Measurements from ENCODE around the gene GRIFIN.

Gene GRIFIN

GRCh38 chr7:2510130-2510776 lies 34.1 kb upstream of the GRIFIN start:
- H3K36me3 ChIP-seq (ENCODE audit: control insufficient read depth, insufficient read depth, low read length) = no peaks in the 10 kb centered on the region

GRCh38 chr7:2509298-2509906 lies 33.2 kb upstream of the GRIFIN start:
- Histone ChIP-seq H3K27ac (ENCODE audit: low read depth, low read length) (no peak overlapping the region), H3K27me3 (ENCODE audit: control insufficient read depth, insufficient read depth, low read length) (no peaks in the 10 kb centered on the region), H3K9ac (ENCODE audit: low read length) (no peak overlapping the region), H3K4me3 (ENCODE audit: low read length) (no peak overlapping the region), H3K36me3 (ENCODE audit: control insufficient read depth, insufficient read depth, low read length) (no peaks in the 10 kb centered on the region), H3K4me1 (ENCODE audit: control insufficient read depth, insufficient read depth, low read length) (no peaks in the 10 kb centered on the region)

More at GRCh38 chr7:2510130-2510776, 34.1 kb upstream of the GRIFIN start:
- Histone ChIP-seq H3K4me1 (ENCODE audit: control insufficient read depth, insufficient read depth, low read length) (no peaks in the 10 kb centered on the region), H3K27me3 (ENCODE audit: control insufficient read depth, insufficient read depth, low read length) (no peaks in the 10 kb centered on the region), H3K9ac (ENCODE audit: low read length) (no peak overlapping the region), H3K27ac (ENCODE audit: low read depth, low read length) (no peak overlapping the region), H3K4me3 (ENCODE audit: low read length) (no peak overlapping the region)

- H3K9ac ChIP-seq (ENCODE audit: low read length) = no peak overlapping the region
- no peaks in the 10 kb centered on the region for H3K27me3 ChIP-seq (ENCODE audit: control insufficient read depth, insufficient read depth, low read length)
- H3K4me1 ChIP-seq (ENCODE audit: control insufficient read depth, insufficient read depth, low read length) = no peaks in the 10 kb centered on the region
- no peak overlapping the region for H3K4me3 ChIP-seq (ENCODE audit: low read length)
- no peak overlapping the region for H3K27ac ChIP-seq (ENCODE audit: low read depth, low read length)
- H3K36me3 ChIP-seq (ENCODE audit: control insufficient read depth, insufficient read depth, low read length) = no peaks in the 10 kb centered on the region
Measured at GRCh38 chr7:2508327-2509215, 32.4 kb upstream of the GRIFIN start.

- Histone ChIP-seq H3K4me3 (ENCODE audit: low read length) (no peak overlapping the region), H3K9ac (ENCODE audit: low read length) (no peak overlapping the region)
Measured at GRCh38 chr7:2507917-2508306, 31.7 kb upstream of the GRIFIN start.

DNA sequence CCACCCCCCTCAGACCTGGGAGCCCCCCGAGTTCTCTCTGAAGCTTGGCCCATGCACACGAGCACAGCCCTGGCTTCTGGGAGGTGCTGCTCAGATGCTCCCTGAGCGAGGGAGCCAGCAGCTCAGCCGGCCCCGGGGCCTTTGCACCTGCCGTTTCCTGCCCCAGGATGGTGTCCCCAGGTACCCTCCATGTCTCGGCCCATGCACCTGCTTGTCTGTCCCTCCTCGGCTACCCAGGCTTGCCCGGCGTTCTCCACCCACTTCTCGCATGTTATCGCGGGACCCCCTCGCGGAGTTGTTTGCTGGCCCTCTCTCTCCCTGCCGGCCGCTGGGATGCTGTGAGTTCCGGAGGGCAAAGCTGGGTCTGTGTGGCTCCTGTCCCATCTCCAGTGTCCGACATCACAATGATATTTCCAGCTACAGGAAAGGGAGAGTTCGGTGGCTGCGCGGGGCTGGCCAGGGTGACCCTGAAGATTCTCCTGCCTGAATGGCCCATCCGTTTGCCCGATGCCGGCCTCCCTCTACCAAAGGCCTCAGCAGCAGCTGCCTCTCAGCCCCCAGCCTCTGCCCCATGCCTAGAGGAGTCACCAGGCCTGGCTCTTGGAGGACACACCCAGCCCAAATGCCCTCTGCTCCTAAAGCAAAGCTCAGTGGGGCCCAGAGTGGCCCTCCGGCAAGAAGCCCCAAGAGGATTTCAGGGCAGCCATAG lies 31.2 kb upstream of the GRIFIN start:
- Histone ChIP-seq H3K4me1 (ENCODE audit: control insufficient read depth, insufficient read depth, low read length) (no peaks in the 10 kb centered on the region), H3K9ac (ENCODE audit: low read length) (no peak overlapping the region), H3K27ac (ENCODE audit: low read depth, low read length) (no peak overlapping the region), H3K27me3 (ENCODE audit: control insufficient read depth, insufficient read depth, low read length) (no peaks in the 10 kb centered on the region), H3K36me3 (ENCODE audit: control insufficient read depth, insufficient read depth, low read length) (no peaks in the 10 kb centered on the region), H3K4me3 (ENCODE audit: low read length) (no peak overlapping the region)

More at GRCh38 chr7:2507917-2508306, 31.7 kb upstream of the GRIFIN start:
- no peaks in the 10 kb centered on the region for H3K36me3 ChIP-seq (ENCODE audit: control insufficient read depth, insufficient read depth, low read length)
- H3K27ac ChIP-seq (ENCODE audit: low read depth, low read length) = no peak overlapping the region
- no peaks in the 10 kb centered on the region for H3K27me3 ChIP-seq (ENCODE audit: control insufficient read depth, insufficient read depth, low read length)
- H3K4me1 ChIP-seq (ENCODE audit: control insufficient read depth, insufficient read depth, low read length) = no peaks in the 10 kb centered on the region

DNA sequence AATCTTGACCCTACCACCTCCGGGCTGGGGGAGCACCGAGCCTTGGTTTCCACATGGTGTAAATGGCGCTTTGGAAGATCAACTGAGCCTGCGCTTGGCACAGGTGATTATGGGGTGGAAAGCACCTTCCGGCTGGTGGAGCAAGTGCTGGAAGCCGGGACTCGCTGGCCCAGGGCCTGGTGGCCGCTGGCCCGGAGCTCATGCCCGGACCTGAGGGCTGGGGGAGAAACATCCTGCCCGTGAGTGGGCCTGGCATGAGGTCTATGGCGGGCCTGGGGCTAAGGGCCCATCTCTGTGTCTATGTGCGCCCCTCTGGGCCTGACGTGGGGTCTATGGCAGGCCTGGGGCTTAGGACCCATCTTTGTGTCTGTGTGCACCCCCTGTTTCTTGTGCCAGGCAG lies 29.2 kb upstream of the GRIFIN start:
- Histone ChIP-seq H3K4me1 (ENCODE audit: control insufficient read depth, insufficient read depth, low read length) (no peaks in the 10 kb centered on the region), H3K27me3 (ENCODE audit: control insufficient read depth, insufficient read depth, low read length) (no peaks in the 10 kb centered on the region), H3K36me3 (ENCODE audit: control insufficient read depth, insufficient read depth, low read length) (no peaks in the 10 kb centered on the region), H3K4me3 (ENCODE audit: low read length) (no peak overlapping the region), H3K9ac (ENCODE audit: low read length) (no peak overlapping the region), H3K27ac (ENCODE audit: low read depth, low read length) (no peak overlapping the region)

- H3K36me3 ChIP-seq (ENCODE audit: control insufficient read depth, insufficient read depth, low read length) = no peaks in the 10 kb centered on the region
- no peaks in the 10 kb centered on the region for H3K27me3 ChIP-seq (ENCODE audit: control insufficient read depth, insufficient read depth, low read length)
- no peak overlapping the region for H3K4me3 ChIP-seq (ENCODE audit: low read length)
- no peak overlapping the region for H3K9ac ChIP-seq (ENCODE audit: low read length)
- no peak overlapping the region for H3K27ac ChIP-seq (ENCODE audit: low read depth, low read length)
- no peaks in the 10 kb centered on the region for H3K4me1 ChIP-seq (ENCODE audit: control insufficient read depth, insufficient read depth, low read length)
Measured at GRCh38 chr7:2504889-2505375, 28.7 kb upstream of the GRIFIN start.

DNA sequence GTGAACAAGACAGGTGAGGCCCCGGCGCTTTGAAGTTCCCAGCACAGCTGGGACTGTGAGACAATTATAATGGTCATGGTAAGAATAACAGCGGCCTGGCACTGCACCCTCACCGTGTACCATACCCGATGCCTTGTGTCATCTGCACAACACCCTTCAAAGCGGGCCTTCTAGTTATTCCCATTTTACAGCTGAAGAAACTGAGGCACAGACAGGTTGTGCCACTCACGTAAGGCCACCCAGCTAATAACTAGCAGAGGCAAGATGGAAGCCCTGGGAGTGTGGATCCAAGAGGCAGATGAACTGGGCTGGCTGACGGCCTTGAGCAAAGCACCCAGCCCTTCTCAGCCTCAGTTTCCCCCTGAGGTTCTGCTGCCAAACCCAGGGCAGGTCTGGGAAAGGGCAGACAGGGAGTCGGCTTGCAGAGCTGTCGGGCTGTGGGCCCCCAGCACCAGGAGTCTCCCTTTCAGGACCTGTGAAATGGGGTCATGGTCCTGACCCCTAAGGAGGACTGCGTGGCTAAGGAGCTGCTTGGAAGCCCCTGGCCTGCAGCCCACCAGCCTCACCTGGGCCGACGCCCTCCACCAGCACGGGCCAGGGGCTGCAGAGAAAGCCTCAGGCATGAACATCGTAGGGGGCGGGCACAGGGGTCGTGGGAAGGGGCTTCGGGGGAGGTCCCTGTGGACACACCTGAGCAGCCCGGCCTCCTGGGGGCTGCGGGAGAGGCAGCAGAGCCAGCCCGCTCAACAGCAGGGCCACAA lies 28.1 kb upstream of the GRIFIN start:
- no peak overlapping the region for H3K4me3 ChIP-seq (ENCODE audit: low read length)
- no peaks in the 10 kb centered on the region for H3K4me1 ChIP-seq (ENCODE audit: control insufficient read depth, insufficient read depth, low read length)
- H3K36me3 ChIP-seq (ENCODE audit: control insufficient read depth, insufficient read depth, low read length) = no peaks in the 10 kb centered on the region
- no peak overlapping the region for H3K9ac ChIP-seq (ENCODE audit: low read length)
- no peak overlapping the region for H3K27ac ChIP-seq (ENCODE audit: low read depth, low read length)
- no peaks in the 10 kb centered on the region for H3K27me3 ChIP-seq (ENCODE audit: control insufficient read depth, insufficient read depth, low read length)

DNA sequence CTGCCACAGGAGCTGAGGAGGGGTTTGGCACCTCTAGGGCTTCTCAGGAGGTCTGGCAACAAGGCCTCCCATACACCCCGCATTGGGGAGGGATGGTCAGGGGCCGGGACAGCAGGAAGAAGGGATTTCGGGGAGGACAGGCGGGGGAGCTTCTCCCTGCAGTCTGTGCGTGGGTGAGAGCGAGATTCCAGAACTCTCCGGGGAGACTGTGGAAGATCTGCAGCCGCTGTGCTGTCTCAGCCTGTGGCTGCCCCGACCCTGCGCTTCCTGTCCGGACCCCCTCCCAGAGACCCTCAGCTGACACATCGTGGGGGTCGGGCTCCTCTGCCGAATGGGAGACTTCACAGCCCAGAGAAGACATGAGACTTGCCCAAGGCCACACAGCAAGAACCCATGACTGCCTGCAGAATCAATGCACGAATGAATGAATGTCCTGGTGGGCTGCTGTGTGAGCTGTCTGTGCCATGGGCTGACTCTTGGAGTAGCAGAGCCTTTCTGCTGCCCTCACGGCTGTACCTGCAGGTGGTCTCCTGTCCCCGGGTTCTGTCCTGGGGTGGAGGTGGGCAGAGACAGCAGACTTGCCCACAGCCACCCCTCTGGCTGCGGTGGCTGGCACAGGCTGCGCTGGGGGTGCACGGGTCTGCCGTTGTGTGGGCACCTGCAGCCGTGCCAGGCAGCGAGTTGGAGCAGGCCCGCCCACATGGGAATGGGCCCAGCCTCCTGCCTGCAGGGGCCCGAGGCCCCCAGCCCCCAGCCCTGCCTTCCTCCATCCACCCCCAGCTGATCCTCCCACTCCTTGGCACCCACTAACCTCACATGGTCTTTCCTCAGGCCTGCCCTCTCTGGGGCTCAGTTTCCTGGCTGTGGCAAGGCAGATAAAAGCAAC lies 27.1 kb upstream of the GRIFIN start:
- H3K27ac ChIP-seq (ENCODE audit: low read depth, low read length) = no peak overlapping the region
- H3K4me3 ChIP-seq (ENCODE audit: low read length) = no peak overlapping the region
- no peak overlapping the region for H3K9ac ChIP-seq (ENCODE audit: low read length)
- H3K4me1 ChIP-seq (ENCODE audit: control insufficient read depth, insufficient read depth, low read length) = no peaks in the 10 kb centered on the region
- no peaks in the 10 kb centered on the region for H3K27me3 ChIP-seq (ENCODE audit: control insufficient read depth, insufficient read depth, low read length)
- no peaks in the 10 kb centered on the region for H3K36me3 ChIP-seq (ENCODE audit: control insufficient read depth, insufficient read depth, low read length)

GRCh38 chr7:2502647-2502966 lies 26.4 kb upstream of the GRIFIN start:
- no peak overlapping the region for H3K27ac ChIP-seq (ENCODE audit: low read depth, low read length)
- no peak overlapping the region for H3K9ac ChIP-seq (ENCODE audit: low read length)
- H3K4me3 ChIP-seq (ENCODE audit: low read length) = no peak overlapping the region
- H3K4me1 ChIP-seq (ENCODE audit: control insufficient read depth, insufficient read depth, low read length) = no peaks in the 10 kb centered on the region
- no peaks in the 10 kb centered on the region for H3K27me3 ChIP-seq (ENCODE audit: control insufficient read depth, insufficient read depth, low read length)
- H3K36me3 ChIP-seq (ENCODE audit: control insufficient read depth, insufficient read depth, low read length) = no peaks in the 10 kb centered on the region

DNA sequence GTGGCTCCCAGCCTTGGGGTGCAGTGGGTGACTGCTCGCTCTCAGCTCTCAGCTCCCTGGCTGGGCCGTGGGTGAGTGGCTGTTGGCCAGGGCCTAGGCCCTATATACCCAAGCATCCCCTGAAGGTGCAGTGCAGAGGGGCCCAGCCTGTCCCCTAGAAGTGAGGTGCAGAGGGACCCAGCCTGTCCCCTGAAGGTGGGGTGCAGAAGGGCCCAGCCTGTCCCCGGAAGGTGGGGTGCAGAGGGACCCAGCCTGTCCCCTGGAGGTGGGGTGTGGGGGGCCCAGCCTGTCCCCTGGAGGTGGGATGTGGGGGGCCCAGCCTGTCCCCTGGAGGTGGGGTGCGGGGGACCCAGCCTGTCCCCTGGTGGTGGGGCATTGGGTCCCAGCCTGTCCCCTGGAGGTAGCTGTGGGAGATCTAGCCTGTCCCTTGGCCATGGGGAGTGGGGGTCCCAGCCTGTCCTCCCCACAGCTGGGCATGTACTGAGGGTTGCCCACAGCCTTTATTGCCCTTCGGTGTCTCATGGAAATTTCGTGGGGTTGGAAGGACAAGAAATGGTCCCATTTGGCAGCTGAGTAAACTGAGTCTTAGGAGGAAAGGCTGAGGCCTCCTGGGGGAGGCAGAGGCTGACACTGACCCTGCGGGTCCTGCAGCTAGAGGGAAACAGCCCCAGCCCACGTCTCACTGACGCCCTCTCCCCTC lies 25.9 kb upstream of the GRIFIN start:
- Histone ChIP-seq H3K27ac (ENCODE audit: low read depth, low read length) (no peak overlapping the region), H3K4me1 (ENCODE audit: control insufficient read depth, insufficient read depth, low read length) (no peaks in the 10 kb centered on the region), H3K4me3 (ENCODE audit: low read length) (no peak overlapping the region), H3K9ac (ENCODE audit: low read length) (no peak overlapping the region), H3K36me3 (ENCODE audit: control insufficient read depth, insufficient read depth, low read length) (no peaks in the 10 kb centered on the region), H3K27me3 (ENCODE audit: control insufficient read depth, insufficient read depth, low read length) (peaks cover 4% of the 10 kb centered on the region)
